SK-N-DZ (cell line): Measurements from ENCODE around the gene INSRR.

Experiments
- DNase-seq: peaks from one replicate; pipeline ENCODE4 v3.0.0-alpha.2; 2015; ENCODE audit warnings: low spot score

INSRR gene

GRCh38 chr1:156806512-156807440, 52.1 kb downstream of the INSRR start:
- no peak for DNase-seq

GRCh38 chr1:156805766-156806511, 53.0 kb downstream of the INSRR start:
- DNase-seq, result no peak

DNA sequence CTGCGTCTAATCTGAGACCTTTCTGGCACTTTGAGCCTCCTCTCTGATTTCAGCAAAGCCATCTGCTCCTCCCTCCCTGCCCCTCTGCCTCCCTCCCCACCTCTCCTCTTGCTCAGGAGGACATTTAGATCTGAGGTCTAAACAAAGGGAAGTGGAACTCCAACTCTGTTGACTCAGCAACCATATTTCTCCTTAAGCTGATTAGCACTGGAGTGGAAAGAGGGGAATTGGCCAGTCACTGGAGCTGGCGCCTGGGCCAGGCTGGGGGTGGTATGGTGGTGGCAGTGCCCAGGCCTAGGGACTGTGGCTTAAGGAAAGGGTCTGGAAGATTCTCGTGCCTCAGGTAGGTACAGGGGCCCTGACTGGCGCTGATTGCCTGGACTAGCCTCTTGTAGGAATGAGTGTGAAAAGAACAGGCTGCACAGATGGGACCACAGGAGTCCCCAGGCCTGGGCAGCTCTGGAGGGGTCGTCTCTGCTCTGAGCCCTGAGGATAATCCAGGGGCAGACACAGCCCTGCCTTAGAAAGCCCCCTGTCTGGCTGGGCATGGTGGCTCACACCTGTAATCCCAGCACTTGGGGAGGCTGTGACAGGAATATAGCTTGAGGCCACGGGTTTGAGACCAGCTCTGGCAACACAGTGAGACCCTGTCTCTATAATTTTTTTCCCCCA, 54.2 kb downstream of the INSRR start:
- peak; percentile 71 for DNase-seq

- DNase-seq, result no peak
Observed at GRCh38 chr1:156804026-156804425, 54.9 kb downstream of the INSRR start.

DNA sequence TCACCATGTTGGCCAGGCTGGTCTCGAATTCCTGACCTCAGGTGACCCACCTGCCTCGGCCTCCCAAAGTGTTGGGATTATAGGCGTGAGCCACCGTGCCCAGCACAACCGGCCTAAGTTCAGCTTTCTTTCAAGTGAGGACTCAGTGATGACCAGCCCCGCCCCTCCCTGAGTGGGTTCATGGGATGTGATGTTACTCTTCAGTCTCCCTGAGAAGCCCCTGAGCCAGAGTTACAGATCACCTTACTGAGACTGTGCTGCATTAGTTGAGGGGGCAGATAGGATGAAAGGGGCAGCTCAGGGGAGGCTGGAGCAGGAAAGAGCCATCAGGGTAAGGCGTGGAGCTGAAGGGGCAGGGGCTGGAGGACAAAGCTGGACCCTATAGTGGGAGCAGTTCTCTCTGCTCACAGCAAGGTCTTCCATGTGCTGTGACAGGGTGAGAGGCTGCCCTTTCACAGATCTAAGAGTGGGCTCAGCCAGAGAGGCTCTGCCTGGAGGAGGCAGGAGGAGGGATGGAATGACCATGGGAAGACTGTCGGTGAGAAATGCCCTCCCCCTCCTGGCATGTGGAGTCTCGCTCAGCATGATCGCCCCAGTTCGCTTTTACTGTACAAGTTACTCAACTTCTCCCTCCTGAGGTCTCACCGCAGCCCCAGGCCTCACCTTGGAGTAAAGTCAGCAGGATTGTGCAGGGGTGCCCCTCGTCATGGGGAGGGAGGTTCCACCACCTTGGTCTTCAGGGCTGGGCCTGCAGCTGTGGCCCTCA, 55.6 kb downstream of the INSRR start:
- DNase-seq, result no peak

DNA sequence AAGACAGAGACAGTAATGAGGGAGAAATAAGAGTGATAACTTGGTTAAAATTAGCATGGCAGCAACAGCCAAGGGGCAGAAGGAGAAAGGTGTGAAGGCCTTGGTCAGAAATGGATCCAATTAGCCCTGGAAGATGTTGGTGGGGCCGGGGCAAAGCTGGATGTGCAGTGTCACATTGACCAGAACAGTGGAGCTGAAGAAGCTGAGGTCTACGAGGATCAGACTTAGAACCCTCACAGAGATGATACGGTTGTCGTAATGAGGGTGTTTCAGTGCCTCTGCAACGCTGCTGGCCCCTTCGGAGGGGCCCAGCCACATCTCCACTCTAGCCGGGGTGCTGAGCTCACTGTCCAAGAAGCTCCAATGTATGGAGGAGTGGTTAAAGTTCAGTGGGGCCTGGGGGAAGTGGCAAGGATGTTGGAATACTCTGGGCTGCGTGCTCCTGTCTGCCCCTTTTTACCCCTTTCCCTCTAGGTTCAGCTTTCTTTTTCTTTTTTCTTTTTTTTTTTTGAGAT, 56.4 kb downstream of the INSRR start:
- no peak for DNase-seq

DNA sequence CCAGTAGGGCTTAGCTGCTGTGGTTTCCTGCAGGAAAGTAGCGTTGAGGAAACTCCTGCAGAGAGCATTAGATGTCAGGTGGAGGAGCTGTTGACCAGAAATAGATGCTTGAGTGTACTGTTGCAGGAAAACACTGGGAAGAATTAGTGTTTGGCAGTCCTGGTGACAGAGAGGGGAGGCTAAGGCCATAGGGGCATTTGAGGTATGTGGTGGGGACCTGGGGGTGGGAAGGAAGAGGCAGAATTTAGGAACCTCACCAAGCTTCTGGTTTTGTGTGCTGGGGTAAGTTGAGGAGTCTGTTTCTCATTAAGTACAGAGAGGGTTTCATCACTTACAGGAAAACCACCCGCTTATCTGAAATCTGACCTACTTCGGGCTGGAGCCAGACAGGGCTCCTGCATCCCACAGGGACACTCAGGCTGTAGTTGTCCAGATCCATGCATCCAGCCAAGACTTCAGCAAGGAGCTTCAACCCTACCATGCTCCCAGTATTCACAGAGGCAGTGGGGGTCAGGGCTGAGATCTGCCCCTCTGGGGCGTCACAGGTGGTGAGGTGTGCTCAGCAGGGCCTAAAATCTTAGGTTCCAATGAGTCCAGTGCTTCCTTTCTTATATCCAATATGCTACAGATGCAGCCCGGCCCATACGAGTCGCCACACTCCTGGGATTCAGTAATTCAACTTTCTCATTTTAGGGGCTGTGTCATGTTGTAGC, 57.4 kb downstream of the INSRR start:
- peak; percentile 99 for DNase-seq

- DNase-seq, result peak; percentile 91
Observed at GRCh38 chr1:156797212-156797871, 61.6 kb downstream of the INSRR start.

GRCh38 chr1:156796340-156797097, 62.4 kb downstream of the INSRR start:
- DNase-seq, result no peak

DNA sequence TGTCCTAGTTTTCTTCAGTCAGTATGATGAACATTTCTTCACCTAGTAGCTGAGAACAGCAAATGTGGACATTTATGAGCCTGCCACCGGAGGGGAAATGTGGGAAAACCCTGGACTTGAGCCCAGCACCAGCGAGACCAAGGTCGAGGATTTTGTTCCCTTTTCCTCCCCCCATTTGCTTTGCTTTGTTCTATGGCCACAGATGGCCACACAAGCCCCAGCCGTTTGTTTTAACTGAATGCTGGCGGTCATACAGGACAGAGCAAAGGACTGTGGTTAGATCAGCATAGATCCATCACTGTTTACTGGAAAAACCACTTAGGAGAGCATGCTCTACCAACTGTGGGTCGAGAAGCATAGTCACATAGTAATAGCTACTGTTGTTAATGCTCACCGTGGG, 63.1 kb downstream of the INSRR start:
- no peak for DNase-seq

GRCh38 chr1:156795374-156795733, 63.6 kb downstream of the INSRR start:
- no peak for DNase-seq

DNA sequence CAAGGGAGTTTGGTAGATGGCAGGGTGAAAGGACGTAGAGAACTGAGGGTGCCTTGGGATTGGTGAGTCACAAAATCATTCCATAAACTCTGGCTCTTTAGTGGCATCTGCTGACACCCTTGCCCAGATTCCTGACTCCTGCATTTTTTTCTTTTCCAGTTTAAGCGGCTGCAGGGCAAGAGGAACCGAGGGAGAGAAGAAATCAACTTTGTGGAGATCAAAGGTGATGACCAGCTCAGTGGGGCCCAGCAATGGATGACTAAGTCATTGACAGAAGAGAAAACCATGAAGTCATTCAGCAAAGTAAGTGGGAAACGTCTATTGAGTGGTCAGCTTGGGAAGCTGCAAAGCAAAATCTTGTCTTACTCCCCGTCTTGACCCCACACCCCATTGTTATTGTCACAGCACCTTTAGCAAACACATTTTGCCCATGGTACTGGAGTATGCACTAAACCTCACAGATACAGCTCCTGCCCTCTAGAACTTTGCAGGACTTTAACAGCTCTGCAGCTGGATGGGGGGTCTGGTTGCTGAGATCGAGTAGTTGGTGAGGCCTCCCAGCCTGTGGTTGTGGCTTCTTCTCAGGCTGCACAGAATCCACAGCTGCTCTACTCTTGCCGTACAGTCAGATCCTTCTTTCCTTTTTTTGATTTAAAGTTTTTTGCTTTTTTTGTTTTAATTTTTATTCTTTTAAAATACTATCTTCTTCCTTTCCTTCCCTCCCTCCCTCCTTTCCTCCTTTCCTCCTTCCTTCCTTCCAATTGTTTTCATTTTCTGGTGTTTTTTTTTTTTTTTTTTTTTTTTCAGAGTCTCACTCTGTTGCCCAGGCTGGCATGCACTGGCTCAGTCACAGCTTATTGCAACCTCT, 64.2 kb downstream of the INSRR start:
- no peak for DNase-seq
